MCF 10A (cell line): ENCODE measurements around the gene ICOS. TPM values are rescaled to one million over a fixed set of nuclear protein-coding genes. Genes with fewer than 3 reads are reported as not detected.

Experiments used
- BruUV-seq: library from RNA; stranded (reverse); fragments of 400-500 nt; replicated peaks from 2 replicates; lab custom pipeline; 2021; lab: Mats Ljungman, UMichigan
- CTCF ChIA-PET: fragments of 300-600 bp; sonication (Branson Sonifier 250); formaldehyde crosslinking; extraction: SDS; loops from one replicate; lab custom pipeline; 2021; ENCODE audit warnings: antibody characterized with exemption, inconsistent platforms; lab: Yijun Ruan, JAX
- POLR2A ChIA-PET: fragments of 300-600, 350-650 bp; sonication (Branson Sonifier 250); formaldehyde crosslinking; extraction: SDS; loops from one replicate; lab custom pipeline; 2020; ENCODE audit warnings: antibody characterized with exemption, inconsistent platforms; lab: Yijun Ruan, JAX
- DNase-seq: peaks from one replicate; pipeline ENCODE4 v3.0.0-alpha.2; 2018; ENCODE audit not compliant: unreplicated experiment
- H3K27ac Mint-ChIP-seq: one replicate; pipeline ENCODE4 v1.8.0; 2022; ENCODE audit warnings: mild to moderate bottlenecking, low read depth, mixed read lengths; ENCODE audit not compliant: unreplicated experiment
- H3K27me3 Mint-ChIP-seq: one replicate; pipeline ENCODE4 v1.8.0; 2022; ENCODE audit warnings: mixed read lengths; ENCODE audit not compliant: insufficient read depth, unreplicated experiment
- H3K36me3 Mint-ChIP-seq: one replicate; pipeline ENCODE4 v1.8.0; 2022; ENCODE audit warnings: mild to moderate bottlenecking, moderate library complexity, mixed read lengths; ENCODE audit not compliant: insufficient read depth, unreplicated experiment
- H3K4me1 Mint-ChIP-seq: one replicate; pipeline ENCODE4 v1.8.0; 2022; ENCODE audit warnings: mixed read lengths; ENCODE audit not compliant: insufficient read depth, unreplicated experiment
- H3K4me3 Mint-ChIP-seq: one replicate; pipeline ENCODE4 v1.8.0; 2022; ENCODE audit warnings: mild to moderate bottlenecking, moderate library complexity, mixed read lengths; ENCODE audit not compliant: unreplicated experiment
- H3K9me3 Mint-ChIP-seq: one replicate; pipeline ENCODE4 v1.8.0; 2022; ENCODE audit warnings: mixed read lengths; ENCODE audit not compliant: unreplicated experiment
- intact Hi-C: fragments of 100-400 bp; cut with micrococcal nuclease; formaldehyde crosslinking; loops from 2 replicates; pipeline ENCODE4 v1.14.1; 2022
- total RNA-seq: library from RNA; stranded (reverse); gene quantifications from 2 replicates; pipeline ENCODE4 v1.2.3, GENCODE V29; 2022
- TF ChIP-seq, protein P1 (sequence below): fragments of 200-600 bp; IDR thresholded peaks from one replicate; pipeline ENCODE4 v1.8.0; 2022; ENCODE audit warnings: antibody characterized with exemption, mild to moderate bottlenecking; ENCODE audit not compliant: unreplicated experiment

The ICOS gene
- total RNA-seq, 1 experiment from 2014 or later = not detected

DNA sequence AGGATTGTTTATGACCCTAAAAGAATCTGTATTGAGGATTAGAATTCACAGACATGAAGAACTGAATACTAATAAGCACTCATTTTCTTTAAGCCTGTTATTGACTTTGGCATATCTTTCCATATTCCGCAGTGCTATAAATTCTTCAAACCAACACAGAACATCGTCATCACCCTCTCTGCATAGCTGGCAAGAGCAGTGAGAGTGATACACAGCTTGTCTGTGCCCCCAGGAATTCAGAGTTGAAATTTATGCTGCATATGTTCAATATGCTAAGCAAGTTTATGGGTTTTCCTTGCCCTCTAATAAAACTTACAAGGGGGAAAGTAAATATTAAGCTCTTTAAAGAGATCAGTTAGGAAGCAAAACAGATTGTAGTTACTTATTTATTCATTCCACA, 36.3 kb upstream of the ICOS start:
- Mint-ChIP-seq H3K9me3 (peaks cover 8% of the 10 kb centered on the region), H3K36me3 (no peaks in the 10 kb centered on the region), H3K4me3 (no peak overlapping the region), H3K4me1 (no peaks in the 10 kb centered on the region), H3K27me3 (no peaks in the 10 kb centered on the region), H3K27ac (no peak overlapping the region)
- POLR2A ChIA-PET = no interaction called here
- CTCF ChIA-PET = interaction anchor here (0.7 to 1.6 kb wide), 3 partner anchors 9 to 416 kb away, joined by 3 read pairs; no protein-coding TSS in a partner anchor
- intact Hi-C loops = no loop called here
- no peak for DNase-seq
- TF ChIP-seq, protein P1, sequence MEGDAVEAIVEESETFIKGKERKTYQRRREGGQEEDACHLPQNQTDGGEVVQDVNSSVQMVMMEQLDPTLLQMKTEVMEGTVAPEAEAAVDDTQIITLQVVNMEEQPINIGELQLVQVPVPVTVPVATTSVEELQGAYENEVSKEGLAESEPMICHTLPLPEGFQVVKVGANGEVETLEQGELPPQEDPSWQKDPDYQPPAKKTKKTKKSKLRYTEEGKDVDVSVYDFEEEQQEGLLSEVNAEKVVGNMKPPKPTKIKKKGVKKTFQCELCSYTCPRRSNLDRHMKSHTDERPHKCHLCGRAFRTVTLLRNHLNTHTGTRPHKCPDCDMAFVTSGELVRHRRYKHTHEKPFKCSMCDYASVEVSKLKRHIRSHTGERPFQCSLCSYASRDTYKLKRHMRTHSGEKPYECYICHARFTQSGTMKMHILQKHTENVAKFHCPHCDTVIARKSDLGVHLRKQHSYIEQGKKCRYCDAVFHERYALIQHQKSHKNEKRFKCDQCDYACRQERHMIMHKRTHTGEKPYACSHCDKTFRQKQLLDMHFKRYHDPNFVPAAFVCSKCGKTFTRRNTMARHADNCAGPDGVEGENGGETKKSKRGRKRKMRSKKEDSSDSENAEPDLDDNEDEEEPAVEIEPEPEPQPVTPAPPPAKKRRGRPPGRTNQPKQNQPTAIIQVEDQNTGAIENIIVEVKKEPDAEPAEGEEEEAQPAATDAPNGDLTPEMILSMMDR = no peak
- BruUV-seq = no TSS peak

DNA sequence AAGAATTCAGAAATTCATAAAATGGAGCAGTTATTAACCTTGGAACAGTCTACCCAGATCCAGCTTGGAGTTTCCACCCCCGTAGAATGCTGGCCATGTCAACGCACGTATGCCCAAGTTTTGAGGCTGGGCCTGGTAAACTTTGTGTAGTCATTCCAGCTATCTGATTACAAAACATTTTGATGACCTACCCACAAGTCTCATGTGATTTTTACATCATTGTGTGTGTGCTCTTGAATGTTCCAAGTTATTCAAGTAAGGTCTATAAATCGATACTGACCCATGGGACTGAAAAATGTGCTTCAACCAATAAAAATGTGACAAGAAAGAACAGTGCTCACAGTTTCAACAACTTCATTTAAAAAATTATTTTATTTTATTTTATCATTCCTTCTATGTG, 32.5 kb upstream of the ICOS start:
- no peak for DNase-seq
- ChIA-PET CTCF (interaction anchor here (1.0 kb wide), 1 partner anchor 14 kb away, joined by 3 read pairs; no protein-coding TSS in a partner anchor), POLR2A (no interaction called here)
- Mint-ChIP-seq H3K27me3 (no peaks in the 10 kb centered on the region), H3K4me1 (no peaks in the 10 kb centered on the region), H3K36me3 (no peaks in the 10 kb centered on the region), H3K9me3 (peaks cover 8% of the 10 kb centered on the region), H3K4me3 (no peak overlapping the region), H3K27ac (no peak overlapping the region)
- no TSS peak for BruUV-seq
- intact Hi-C loops = no loop called here
- TF ChIP-seq, protein P1 = no peak

DNA sequence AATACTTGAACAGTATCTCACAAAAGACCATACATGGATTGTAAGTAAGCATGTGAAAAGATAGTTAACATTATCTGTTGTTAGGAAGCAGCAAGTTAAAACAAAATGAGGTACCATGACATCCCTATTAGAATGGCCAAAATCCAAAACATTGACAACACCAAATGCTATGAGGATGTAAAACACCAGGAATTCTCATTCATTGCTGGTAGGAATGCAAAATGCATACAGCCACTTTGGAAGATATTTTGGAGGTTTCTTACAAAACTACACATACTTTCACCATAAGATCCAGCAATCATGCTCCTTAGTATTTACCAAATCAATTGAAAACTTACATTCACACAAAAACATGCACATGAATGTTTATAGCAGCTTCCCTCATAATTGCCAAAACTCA, 30.9 kb upstream of the ICOS start:
- TF ChIP-seq, protein P1 = no peak
- ChIA-PET POLR2A (interaction anchor here (0.7 kb wide), 1 partner anchor 1270 kb away, joined by 3 read pairs; no protein-coding TSS in a partner anchor), CTCF (interaction anchor here (0.7 kb wide), 1 partner anchor 118 kb away, joined by 3 read pairs; no protein-coding TSS in a partner anchor)
- no peaks in the 10 kb centered on the region for H3K4me1 Mint-ChIP-seq
- intact Hi-C loops = loop anchor here (5.0 kb wide), 2 partner anchors 253 to 1318 kb away; no protein-coding TSS in a partner anchor
- no peak for DNase-seq
- peaks cover 4% of the 10 kb centered on the region for H3K9me3 Mint-ChIP-seq
- no peaks in the 10 kb centered on the region for H3K27me3 Mint-ChIP-seq
- BruUV-seq = no TSS peak
- no peak overlapping the region for H3K4me3 Mint-ChIP-seq
- no peaks in the 10 kb centered on the region for H3K36me3 Mint-ChIP-seq
- H3K27ac Mint-ChIP-seq = no peak overlapping the region

GRCh38 chr2:203908066-203908796, 28.3 kb upstream of the ICOS start:
- ChIA-PET CTCF (interaction anchor here (3.3 kb wide), 1 partner anchor 94 kb away, joined by 17 read pairs; no protein-coding TSS in a partner anchor), POLR2A (no interaction called here)
- no peaks in the 10 kb centered on the region for H3K36me3 Mint-ChIP-seq
- no peaks in the 10 kb centered on the region for H3K4me1 Mint-ChIP-seq
- TF ChIP-seq, protein P1 = no peak
- no peaks in the 10 kb centered on the region for H3K27me3 Mint-ChIP-seq
- H3K4me3 Mint-ChIP-seq = no peak overlapping the region
- BruUV-seq = no TSS peak
- intact Hi-C loops = loop anchor here (5.0 kb wide), 2 partner anchors 256 to 1321 kb away; no protein-coding TSS in a partner anchor
- no peak overlapping the region for H3K27ac Mint-ChIP-seq
- H3K9me3 Mint-ChIP-seq = no peaks in the 10 kb centered on the region
- DNase-seq = no peak
